NCI-H128 (cell line): ENCODE data around the gene HOXD8.

Source experiments
- DNase-seq: peaks from one replicate; lab custom pipeline; 2025; ENCODE audit not compliant: unreplicated experiment; lab: John Stamatoyannopoulos, UW

Gene HOXD8

DNA sequence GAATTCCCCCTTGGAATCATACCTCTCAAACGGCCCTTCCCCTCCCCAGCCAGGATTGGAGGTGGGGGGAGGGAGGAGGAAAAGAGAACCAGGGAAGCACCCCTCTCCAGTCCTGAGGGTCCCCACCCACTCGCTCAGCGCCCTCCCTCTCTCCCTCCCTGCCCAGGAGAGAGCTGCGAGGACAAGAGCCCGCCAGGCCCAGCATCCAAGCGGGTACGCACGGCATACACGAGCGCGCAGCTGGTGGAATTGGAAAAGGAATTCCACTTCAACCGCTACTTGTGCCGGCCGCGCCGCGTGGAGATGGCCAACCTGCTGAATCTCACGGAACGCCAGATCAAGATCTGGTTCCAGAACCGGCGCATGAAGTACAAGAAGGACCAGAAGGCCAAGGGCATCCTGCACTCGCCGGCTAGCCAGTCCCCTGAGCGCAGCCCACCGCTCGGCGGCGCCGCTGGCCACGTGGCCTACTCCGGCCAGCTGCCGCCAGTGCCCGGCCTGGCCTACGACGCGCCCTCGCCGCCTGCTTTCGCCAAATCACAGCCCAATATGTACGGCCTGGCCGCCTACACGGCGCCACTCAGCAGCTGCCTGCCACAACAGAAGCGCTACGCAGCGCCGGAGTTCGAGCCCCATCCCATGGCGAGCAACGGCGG is 42.0 kb downstream of the HOXD8 start:
- DNase-seq = no peak

DNA sequence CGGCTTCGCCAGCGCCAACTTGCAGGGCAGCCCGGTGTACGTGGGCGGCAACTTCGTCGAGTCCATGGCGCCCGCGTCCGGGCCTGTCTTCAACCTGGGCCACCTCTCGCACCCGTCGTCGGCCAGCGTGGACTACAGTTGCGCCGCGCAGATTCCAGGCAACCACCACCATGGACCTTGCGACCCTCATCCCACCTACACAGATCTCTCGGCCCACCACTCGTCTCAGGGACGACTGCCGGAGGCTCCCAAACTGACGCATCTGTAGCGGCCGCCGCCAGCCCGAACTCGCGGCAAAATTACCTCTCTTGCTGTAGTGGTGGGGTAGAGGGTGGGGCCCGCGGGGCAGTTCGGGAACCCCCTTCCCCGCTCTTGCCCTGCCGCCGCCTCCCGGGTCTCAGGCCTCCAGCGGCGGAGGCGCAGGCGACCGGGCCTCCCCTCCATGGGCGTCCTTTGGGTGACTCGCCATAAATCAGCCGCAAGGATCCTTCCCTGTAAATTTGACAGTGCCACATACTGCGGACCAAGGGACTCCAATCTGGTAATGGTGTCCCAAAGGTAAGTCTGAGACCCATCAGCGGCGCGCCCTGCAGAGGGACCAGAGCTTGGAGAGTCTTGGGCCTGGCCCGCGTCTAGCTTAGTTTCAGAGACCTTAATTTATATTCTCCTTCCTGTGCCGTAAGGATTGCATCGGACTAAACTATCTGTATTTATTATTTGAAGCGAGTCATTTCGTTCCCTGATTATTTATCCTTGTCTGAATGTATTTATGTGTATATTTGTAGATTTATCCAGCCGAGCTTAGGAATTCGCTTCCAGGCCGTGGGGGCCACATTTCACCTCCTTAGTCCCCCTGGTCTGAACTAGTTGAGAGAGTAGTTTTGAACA is 42.7 kb downstream of the HOXD8 start:
- DNase-seq = no peak

DNA sequence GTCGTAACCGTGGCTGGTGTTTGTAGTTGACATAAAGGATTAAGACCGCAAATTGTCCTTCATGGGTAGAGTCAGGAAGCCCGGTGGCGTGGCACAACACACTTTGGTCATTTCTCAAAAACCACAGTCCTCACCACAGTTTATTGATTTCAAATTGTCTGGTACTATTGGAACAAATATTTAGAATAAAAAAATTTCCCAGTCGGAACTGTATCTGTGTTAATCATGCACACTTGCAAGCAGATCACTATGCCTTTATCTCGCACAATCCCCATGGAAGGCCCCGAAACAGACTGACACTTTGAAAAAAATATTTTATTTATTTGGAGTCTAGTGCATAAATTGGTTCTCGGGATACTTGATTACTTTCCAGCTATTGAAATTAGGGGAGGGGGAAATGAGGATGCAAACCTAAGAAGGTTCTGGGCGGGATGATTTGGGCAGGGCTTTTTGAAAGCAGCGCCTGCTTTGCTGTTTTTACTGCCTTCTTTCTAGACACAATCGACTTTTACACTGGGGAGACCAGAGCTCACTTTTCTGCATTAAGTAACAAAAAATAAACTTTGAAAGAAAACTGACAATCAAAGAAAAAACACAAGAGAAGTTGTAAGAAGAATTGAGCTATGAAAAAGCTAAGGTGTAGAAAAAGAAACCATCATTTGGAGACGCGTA is 43.5 kb downstream of the HOXD8 start:
- no peak for DNase-seq

DNA sequence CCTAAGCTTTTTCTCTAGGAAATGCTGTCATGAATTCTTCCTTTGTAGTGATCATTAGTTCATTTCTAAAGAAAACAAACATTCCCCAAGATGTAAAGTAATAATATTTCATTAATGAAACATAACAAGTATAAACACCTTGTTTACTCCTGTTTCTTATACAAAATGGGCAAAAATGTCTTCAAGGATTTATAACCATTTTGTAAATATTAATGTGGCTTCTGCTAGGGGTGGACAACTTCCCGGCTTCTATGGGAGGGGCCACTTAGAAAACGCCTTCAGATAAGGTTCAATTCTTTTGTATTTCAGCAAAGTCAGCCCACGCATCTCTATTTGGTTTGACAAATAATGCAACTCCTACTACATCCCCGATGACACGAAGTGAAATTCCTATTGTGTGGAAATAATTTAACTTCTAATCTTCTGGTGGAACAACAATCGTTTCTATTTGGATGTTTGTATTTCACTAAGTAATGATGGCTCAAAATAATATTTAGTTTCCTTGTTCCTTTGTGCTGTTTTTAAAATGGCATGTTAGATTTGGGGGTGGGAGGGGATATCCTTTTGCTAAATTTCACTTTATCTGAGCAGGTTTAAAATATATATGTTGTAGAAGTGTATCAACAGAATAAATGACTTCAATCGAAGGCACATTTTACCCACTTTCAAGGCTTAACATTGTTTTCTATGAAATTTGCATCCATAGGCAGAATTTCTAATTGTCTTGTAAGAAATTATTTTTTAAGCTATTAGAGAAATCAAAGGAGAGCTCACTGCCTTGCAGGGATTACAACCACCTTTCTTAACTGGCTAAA is 44.3 kb downstream of the HOXD8 start:
- no peak for DNase-seq

DNA sequence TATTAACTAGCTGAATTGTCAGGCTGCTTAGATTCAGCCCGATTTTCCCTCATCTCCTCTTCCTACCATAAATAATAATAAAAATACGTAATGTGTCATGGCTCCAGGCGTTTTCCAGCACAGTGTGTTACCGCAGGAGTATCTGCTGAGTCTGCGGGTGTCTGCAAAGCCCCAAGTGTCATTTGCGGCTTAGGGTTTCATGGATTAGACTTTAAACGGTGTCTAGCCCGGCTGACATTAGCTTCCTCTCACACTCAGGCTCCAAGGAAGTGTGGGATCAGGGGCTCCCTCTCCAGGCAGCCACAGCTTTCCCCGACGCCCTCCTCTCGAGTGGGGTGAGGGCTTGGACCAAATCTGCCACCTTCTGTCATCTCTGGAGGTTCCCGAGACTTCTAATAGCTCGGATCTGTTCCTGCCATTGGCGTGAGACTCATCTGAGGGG is 44.9 kb downstream of the HOXD8 start:
- DNase-seq = no peak

DNA sequence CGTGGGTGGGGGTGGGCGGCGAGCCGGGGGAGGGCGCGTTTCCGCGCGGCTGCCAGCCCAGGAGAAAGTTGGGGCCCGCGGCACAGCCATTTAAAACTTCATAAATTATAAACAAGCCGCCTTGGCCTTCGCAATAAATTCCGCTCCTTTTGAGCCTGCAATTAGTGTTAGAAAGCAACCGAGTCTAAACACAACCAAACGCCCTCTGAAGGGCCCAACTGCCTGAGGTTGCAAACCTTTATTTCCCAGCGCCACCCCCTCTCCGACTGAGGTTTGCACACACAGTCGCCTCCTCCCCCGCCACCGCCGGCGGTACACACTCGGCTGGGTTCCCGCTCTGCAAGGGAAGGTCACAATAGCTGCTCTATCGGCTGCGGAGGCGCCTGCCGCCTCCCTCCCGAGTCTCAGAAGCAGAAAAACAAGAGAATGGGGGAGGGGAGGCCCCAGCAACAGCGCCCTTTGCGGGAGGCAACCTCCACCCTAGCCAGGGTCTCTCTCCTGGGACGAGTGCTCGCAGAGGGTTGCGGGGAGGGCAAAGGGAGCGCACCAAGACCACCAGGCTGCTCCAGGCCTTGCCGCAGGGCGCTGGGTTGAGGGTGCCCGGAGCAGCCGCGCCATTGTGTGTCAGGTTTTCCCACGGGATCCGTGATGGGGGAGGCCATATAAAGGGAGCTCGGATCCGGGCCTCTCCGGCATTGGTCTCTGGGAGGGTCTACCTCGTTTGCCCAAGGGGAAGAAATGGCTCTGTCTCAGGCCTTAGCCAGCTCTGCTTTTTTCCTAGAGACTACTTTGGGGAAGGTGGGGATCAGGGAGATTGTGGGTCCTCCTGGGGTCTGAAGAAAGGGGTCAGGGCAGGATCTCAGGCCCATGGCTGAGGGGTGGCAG is 45.6 kb downstream of the HOXD8 start:
- DNase-seq = no peak

DNA sequence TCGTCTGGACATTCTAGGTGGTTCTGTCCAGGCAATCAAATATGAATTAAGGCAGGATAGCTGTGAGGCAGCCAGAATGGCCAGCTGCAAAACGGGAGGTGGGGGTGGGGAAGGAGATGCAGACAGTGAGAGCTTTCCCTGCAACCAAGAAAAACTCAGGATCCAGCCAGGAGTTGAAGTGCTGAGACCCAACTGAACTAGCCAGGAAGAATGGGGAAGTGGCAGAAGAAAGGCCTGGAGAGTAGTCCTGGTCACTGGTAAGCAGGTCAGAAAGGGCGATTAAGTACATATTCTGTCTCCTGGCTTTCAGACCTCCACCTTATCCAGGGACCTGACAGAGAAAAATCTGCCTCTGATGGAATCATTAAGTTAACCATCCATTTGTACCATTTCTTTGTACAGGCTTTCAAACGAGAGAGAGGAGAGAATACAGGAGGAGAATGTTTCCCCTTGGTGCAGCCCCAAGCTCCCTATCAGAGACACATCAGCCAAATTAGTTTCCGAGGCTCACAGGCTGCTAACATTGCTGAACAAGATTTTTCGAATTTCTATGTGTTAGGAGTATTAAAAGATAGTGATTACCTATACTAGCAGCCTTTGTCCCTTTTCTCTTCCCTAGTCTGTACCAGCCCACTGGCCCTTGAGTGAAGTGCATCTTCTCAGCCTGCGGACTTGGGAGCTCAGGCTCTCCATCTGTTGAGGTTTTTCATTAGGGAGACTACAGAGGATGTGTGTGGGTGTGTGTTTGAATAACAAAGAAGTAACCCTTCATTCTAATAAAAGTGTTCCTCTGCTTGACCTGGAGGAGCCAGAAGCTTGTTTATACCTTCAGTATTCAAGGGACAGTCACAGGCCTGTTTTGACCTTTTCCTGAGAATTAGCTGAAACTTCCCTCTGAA is 46.5 kb downstream of the HOXD8 start:
- no peak for DNase-seq

DNA sequence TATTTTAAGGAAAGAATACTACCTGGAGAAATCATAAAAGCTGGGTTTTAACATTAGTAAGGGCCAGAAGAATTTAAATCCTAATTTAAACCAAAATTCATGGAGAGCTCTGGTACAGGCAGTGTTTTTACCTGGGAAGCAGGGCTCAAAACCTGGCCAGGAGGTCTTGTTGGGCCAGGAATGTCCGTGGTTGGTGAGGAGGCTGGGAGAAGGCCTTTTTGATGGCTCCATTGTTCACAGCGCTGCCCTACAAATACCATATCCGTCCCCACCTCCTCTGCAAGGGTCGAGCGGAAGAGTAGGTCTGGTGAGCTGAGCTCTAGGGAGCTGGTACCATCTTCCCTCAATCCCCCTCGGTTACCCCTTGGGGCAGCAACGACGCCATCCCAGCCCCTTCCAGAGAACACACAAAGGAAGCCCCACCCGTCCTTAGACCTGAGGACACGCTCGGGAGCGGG is 48.1 kb downstream of the HOXD8 start:
- no peak for DNase-seq

DNA sequence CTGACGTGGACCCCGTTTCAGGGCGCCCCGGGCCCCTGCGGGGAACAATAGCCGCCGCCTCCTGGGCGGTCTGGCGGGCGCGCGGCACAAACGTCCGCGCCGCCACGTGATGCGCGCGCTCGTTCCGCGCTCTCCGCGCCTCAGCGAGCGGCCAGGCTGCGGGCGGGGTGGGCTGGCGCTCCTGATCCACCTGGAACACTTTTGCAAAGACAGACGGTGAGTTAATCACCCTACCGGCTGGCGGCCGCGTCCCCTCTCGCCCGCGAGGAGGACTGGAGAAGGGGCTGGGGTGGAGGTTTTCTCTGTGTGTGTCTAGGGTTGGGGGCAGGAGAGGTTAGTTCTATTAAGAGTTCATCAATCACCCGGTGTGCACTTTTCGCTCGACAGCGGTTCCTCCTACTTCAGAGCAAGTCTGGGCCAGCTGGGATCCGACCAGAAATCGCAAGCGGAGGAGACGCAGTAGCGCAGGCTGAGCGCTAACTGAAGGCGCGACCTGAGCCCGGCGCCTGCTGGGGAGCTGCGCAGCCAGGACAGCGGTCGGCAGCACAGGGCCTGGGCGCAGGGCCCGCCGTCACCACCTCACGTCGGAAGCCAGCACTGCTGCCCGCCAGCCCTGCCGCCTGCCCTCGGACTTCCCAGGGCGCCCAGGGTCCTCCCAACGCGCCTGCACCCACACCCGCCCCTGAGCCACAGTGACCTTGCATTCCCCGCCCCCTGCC is 48.7 kb downstream of the HOXD8 start:
- DNase-seq = no peak

DNA sequence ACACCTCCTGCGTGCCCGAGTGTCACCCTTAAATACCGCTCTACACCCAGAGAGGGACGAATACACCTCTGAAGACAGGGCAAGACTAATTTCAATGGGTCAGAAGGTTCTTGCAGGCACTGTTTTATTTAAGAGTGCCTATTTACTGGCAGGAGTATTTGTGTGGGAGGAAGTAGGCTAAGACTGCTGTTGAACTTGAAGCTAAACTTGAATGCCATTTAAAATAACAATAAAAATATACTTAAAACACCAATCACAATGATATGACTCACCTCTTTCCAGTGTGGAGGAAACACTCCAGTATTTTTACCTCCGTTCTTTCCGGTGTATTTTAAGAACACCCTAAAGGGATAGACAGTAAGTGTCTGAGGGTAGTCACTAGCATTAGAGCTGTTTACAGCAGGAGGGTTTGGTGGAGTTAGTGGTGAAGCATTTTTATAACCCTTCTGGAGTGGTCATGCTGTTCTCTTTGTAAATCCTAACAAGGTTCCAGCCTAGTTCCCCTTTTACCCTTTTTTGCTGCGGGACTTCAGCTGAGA is 49.3 kb downstream of the HOXD8 start:
- DNase-seq = no peak

DNA sequence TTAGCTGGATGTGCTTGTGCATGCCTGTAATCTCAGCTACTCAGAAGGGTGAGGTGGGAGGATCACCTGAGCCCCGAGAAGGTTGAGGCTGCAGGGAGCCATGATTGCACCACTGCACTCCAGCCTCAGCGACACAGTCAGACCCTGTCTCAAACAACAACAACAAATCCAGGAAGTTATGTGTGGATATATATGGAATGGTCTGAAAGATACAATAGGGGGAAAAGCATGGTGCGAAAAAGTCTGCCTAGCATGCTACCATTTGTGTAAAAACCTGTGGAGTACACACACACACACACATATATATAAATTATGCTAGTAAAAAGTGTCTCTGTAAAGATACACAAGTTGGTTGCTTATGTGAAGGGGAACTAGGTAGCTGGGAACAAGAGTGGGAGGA is 52.0 kb downstream of the HOXD8 start:
- DNase-seq = no peak
